NB4 (cell line): ENCODE results near the gene SRBD1.

ENCODE experiments used
- DNase-seq: peaks from one replicate; pipeline ENCODE4 v3.0.0; 2010; ENCODE audit warnings: low read depth
- H3K4me3 ChIP-seq: one replicate; pipeline ENCODE4 v1.5.1; 2011; ENCODE audit warnings: mild to moderate bottlenecking, low read depth, low read length, moderate library complexity
- CTCF ChIP-seq: IDR thresholded peaks from one replicate; pipeline ENCODE4 v1.5.1; 2012; ENCODE audit warnings: low read depth, low read length
- MAX ChIP-seq: IDR thresholded peaks from 2 replicates; pipeline ENCODE4 v1.6.1; 2011; ENCODE audit warnings: low read depth, low read length
- MYC ChIP-seq: IDR thresholded peaks from 2 replicates; pipeline ENCODE4 v1.6.1; 2011; ENCODE audit warnings: low read depth, low read length
- POLR2A ChIP-seq: IDR thresholded peaks from 2 replicates; pipeline ENCODE4 v1.6.1; 2011; ENCODE audit warnings: mild to moderate bottlenecking; ENCODE audit not compliant: insufficient read length; ENCODE audit errors: extremely low read depth

Gene SRBD1

GRCh38 chr2:45382744-45383143, 228.3 kb downstream of the SRBD1 start:
- no peak for DNase-seq
- H3K4me3 ChIP-seq, result no peak overlapping the region
- TF ChIP-seq MYC (no peak), CTCF (no peak), POLR2A (no peak), MAX (no peak)

GRCh38 chr2:45380131-45380836, 230.8 kb downstream of the SRBD1 start:
- H3K4me3 ChIP-seq, result no peak overlapping the region
- TF ChIP-seq POLR2A (no peak), CTCF (no peak), MYC (no peak), MAX (no peak)
- DNase-seq, result no peak

- TF ChIP-seq CTCF (no peak), MYC (no peak), POLR2A (no peak), MAX (no peak)
- H3K4me3 ChIP-seq, result no peak overlapping the region
- no peak for DNase-seq
These were observed 231.5 kb downstream of the SRBD1 start for GRCh38 chr2:45379399-45380087.

- no peak for DNase-seq
- TF ChIP-seq CTCF (no peak), MYC (no peak), POLR2A (no peak), MAX (no peak)
- H3K4me3 ChIP-seq, result no peak overlapping the region
These were observed 237.5 kb downstream of the SRBD1 start for GRCh38 chr2:45373534-45373933.

- no peak for TF ChIP-seq POLR2A
- no peak for TF ChIP-seq MYC
- no peak for TF ChIP-seq MAX
- TF ChIP-seq CTCF, result no peak
- H3K4me3 ChIP-seq, result no peak overlapping the region
- peak; percentile 11 for DNase-seq
These were observed 240.7 kb downstream of the SRBD1 start for GRCh38 chr2:45370369-45370768.
